ENCODE data around the gene ORM1.

Gene ORM1

GRCh38 chr9:114307899-114308267 lies 15.0 kb upstream of the ORM1 start:
- no peak for TF ChIP-seq Cebpa-rat (IDR thresholded peaks at IDR 0.05)
- Histone ChIP-seq H3K36me3 (peaks cover 15 to 98% (median 77%) of the 10 kb centered on the region in 11 experiments; a peak in 21 of 22 replicates), H3K27ac (0 out of 22 replicates have a peak overlapping the region, but pooled peaks of 1 of the 11 experiments have one; percentile 13), H3K9me3 (replicated peaks in 1 of 11) (no peaks in the 10 kb centered on the region), H3K27me3 (no peaks in the 10 kb centered on the region), H4K20me1 (peaks cover 0 to 6% (median 0%) of the 10 kb centered on the region in 11 experiments; a peak in 3 of 22 replicates), H3K4me1 (peaks cover 0 to 14% (median 6%) of the 10 kb centered on the region in 10 experiments; a peak in 8 of 20 replicates), H3K4me2 (no peak overlapping the region), H3K4me3 (no peak overlapping the region), H3K9ac (no peak overlapping the region)

- H3K36me3 ChIP-seq = peaks cover 14 to 92% (median 75%) of the 10 kb centered on the region in 11 experiments; a peak in 21 of 22 replicates
- peaks cover 0 to 14% (median 6%) of the 10 kb centered on the region in 10 experiments; a peak in 8 of 20 replicates for H3K4me1 ChIP-seq
- H3K27ac ChIP-seq = 0 out of 22 replicates have a peak overlapping the region, but pooled peaks of 1 of the 11 experiments have one; percentile 13
- H3K4me2 ChIP-seq = no peak overlapping the region
- no peak overlapping the region for H3K4me3 ChIP-seq
- no peaks in the 10 kb centered on the region for H3K27me3 ChIP-seq
- TF ChIP-seq Cebpa-rat (IDR thresholded peaks at IDR 0.05) = no peak
- 0 out of 22 replicates have a peak overlapping the region, but pooled peaks of 1 of the 11 experiments have one; percentile 6 for H3K9ac ChIP-seq
- no peaks in the 10 kb centered on the region for H3K9me3 ChIP-seq (replicated peaks in 1 of 11)
- H4K20me1 ChIP-seq = peaks cover 0 to 6% (median 0%) of the 10 kb centered on the region in 11 experiments; a peak in 3 of 22 replicates
These were observed 14.4 kb upstream of the ORM1 start for GRCh38 chr9:114308361-114308950.

- no peak for TF ChIP-seq Cebpa-rat (IDR thresholded peaks at IDR 0.05)
These were observed 13.8 kb upstream of the ORM1 start for GRCh38 chr9:114309096-114309495.

GRCh38 chr9:114310471-114311450 lies 12.1 kb upstream of the ORM1 start:
- no peak for TF ChIP-seq Cebpa-rat (IDR thresholded peaks at IDR 0.05)
- Histone ChIP-seq H3K9ac (no peak overlapping the region), H3K4me2 (no peak overlapping the region), H3K4me1 (peaks cover 0 to 9% (median 3%) of the 10 kb centered on the region in 10 experiments; a peak in 8 of 20 replicates), H3K27me3 (no peaks in the 10 kb centered on the region), H4K20me1 (no peaks in the 10 kb centered on the region; a peak in 1 of 22 replicates), H3K4me3 (no peak overlapping the region), H3K9me3 (replicated peaks in 1 of 11) (peaks cover 0 to 7% (median 0%) of the 10 kb centered on the region in 11 experiments; a peak in 1 of 22 replicates), H3K36me3 (peaks cover 14 to 69% (median 54%) of the 10 kb centered on the region in 11 experiments; a peak in 21 of 22 replicates), H3K27ac (no peak overlapping the region)

More at GRCh38 chr9:114309096-114309495, 13.8 kb upstream of the ORM1 start:
- Histone ChIP-seq H3K4me1 (peaks cover 0 to 9% (median 6%) of the 10 kb centered on the region in 10 experiments; a peak in 8 of 20 replicates), H4K20me1 (peaks cover 0 to 6% (median 0%) of the 10 kb centered on the region in 11 experiments; a peak in 3 of 22 replicates), H3K27me3 (no peaks in the 10 kb centered on the region), H3K4me2 (no peak overlapping the region), H3K9me3 (replicated peaks in 1 of 11) (no peaks in the 10 kb centered on the region), H3K27ac (no peak overlapping the region), H3K9ac (0 out of 22 replicates have a peak overlapping the region, but pooled peaks of 1 of the 11 experiments have one; percentile 6), H3K36me3 (peaks cover 14 to 86% (median 68%) of the 10 kb centered on the region in 11 experiments; a peak in 21 of 22 replicates), H3K4me3 (no peak overlapping the region)

- Histone ChIP-seq H3K4me2 (no peak overlapping the region), H3K27ac (0 out of 22 replicates have a peak overlapping the region, but pooled peaks of 1 of the 11 experiments have one; percentile 23), H3K9ac (peak overlapping the region in 1 of 11 experiments; percentile 9; a peak in 1 of 22 replicates), H4K20me1 (no peaks in the 10 kb centered on the region; a peak in 1 of 22 replicates), H3K27me3 (no peaks in the 10 kb centered on the region), H3K4me1 (peaks cover 0 to 17% (median 13%) of the 10 kb centered on the region in 10 experiments; a peak in 14 of 20 replicates), H3K4me3 (no peak overlapping the region), H3K36me3 (peaks cover 14 to 59% (median 47%) of the 10 kb centered on the region in 11 experiments; a peak in 21 of 22 replicates), H3K9me3 (replicated peaks in 1 of 11) (peaks cover 0 to 7% (median 0%) of the 10 kb centered on the region in 11 experiments; a peak in 1 of 22 replicates)
- no peak for TF ChIP-seq Cebpa-rat (IDR thresholded peaks at IDR 0.05)
These were observed 11.1 kb upstream of the ORM1 start for GRCh38 chr9:114311571-114312512.

- peaks cover 0 to 7% (median 0%) of the 10 kb centered on the region in 11 experiments; a peak in 1 of 22 replicates for H3K9me3 ChIP-seq (replicated peaks in 1 of 11)
- H3K4me2 ChIP-seq = no peak overlapping the region
- H3K4me3 ChIP-seq = no peak overlapping the region
- TF ChIP-seq Cebpa-rat (IDR thresholded peaks at IDR 0.05) = no peak
- 0 out of 22 replicates have a peak overlapping the region, but pooled peaks of 1 of the 11 experiments have one; percentile 23 for H3K27ac ChIP-seq
- peaks cover 14 to 53% (median 41%) of the 10 kb centered on the region in 11 experiments; a peak in 21 of 22 replicates for H3K36me3 ChIP-seq
- peaks cover under 1 to 20% (median 18%) of the 10 kb centered on the region in 10 experiments; a peak in 19 of 20 replicates for H3K4me1 ChIP-seq
- H4K20me1 ChIP-seq = no peaks in the 10 kb centered on the region; a peak in 1 of 22 replicates
- H3K9ac ChIP-seq = peak overlapping the region in 1 of 11 experiments; percentile 9; a peak in 1 of 22 replicates
- H3K27me3 ChIP-seq = no peaks in the 10 kb centered on the region
These were observed 10.4 kb upstream of the ORM1 start for GRCh38 chr9:114312513-114312875.

- no peaks in the 10 kb centered on the region for H3K27me3 ChIP-seq
- no peak for TF ChIP-seq Cebpa-rat (IDR thresholded peaks at IDR 0.05)
- H3K27ac ChIP-seq = no peak overlapping the region
- H3K36me3 ChIP-seq = peaks cover 13 to 46% (median 34%) of the 10 kb centered on the region in 11 experiments; a peak in 21 of 22 replicates
- H3K4me1 ChIP-seq = peaks cover 7 to 27% (median 25%) of the 10 kb centered on the region in 10 experiments
- no peak overlapping the region for H3K9ac ChIP-seq
- peaks cover 0 to 7% (median 0%) of the 10 kb centered on the region in 11 experiments; a peak in 1 of 22 replicates for H3K9me3 ChIP-seq (replicated peaks in 1 of 11)
- H3K4me2 ChIP-seq = no peak overlapping the region
- no peaks in the 10 kb centered on the region; a peak in 1 of 22 replicates for H4K20me1 ChIP-seq
- H3K4me3 ChIP-seq = no peak overlapping the region
These were observed 9.7 kb upstream of the ORM1 start for GRCh38 chr9:114313186-114313585.

All from BLaER1 treated with 17β-estradiol and CSF1 and Interleukin-3, amounts not matched to agents 10 nM and 100 nM (cell line).